ENCODE results near the gene MVK. TPM values are rescaled to one million over a fixed set of nuclear protein-coding genes. Genes with fewer than 3 reads are reported as not detected.

Gene MVK
- total RNA-seq, 2 donors from 2014 or later, result 8.6 to 12.2 TPM

DNA sequence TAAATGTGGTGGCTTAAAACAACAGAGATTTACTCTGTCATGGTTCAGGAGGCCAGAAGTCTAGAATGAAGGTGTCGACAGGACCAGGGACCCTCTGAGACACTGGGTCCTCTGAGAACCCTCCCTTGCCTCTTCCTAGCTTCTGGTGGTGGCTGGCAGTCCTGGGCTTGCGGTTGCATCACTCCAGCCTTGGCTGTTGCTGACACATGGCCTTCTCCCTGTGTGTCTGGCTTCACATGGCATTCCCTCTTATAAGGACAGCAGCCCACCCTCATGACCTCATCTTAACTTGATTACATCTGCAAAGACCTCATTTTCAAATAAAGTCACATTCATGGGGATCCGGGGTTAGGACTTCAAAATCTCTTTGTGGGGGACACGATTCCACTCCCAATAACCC, 36.9 kb downstream of the MVK start:
- H3K27me3 ChIP-seq, result peaks cover 0 to 4% of the 10 kb centered on the region in 2 donors
- no peaks in the 10 kb centered on the region for H3K36me3 ChIP-seq (replicated peaks in 1 of 2; ENCODE audit: insufficient read depth in 1 of 2, low read depth in 2 of 2)
- DNase-seq (no peak), ATAC-seq (no peak)
- peaks cover 11% of the 10 kb centered on the region for H3K4me1 ChIP-seq
- intact Hi-C loops (cut with DNase I), result no loop called here
- TF ChIP-seq POLR2A (IDR thresholded peaks at IDR 0.05), result no peak
- no peaks in the 10 kb centered on the region for H3K9me3 ChIP-seq
- H3K4me3 ChIP-seq, result no peak overlapping the region
- no peak overlapping the region for H3K27ac ChIP-seq
- 86 to 97% methylated on average over 4 of the region's 4 CpGs for WGBS, 2 donors

- H3K27me3 ChIP-seq, result peaks cover 0 to 4% of the 10 kb centered on the region in 2 donors
Observed at GRCh38 chr12:109611223-109611622, 37.6 kb downstream of the MVK start.

GRCh38 chr12:109612003-109612402, 38.4 kb downstream of the MVK start:
- intact Hi-C loops (cut with DNase I), result no loop called here
- Histone ChIP-seq H3K4me1 (peaks cover 14% of the 10 kb centered on the region), H3K4me3 (no peak overlapping the region), H3K9me3 (no peaks in the 10 kb centered on the region), H3K36me3 (replicated peaks in 1 of 2; ENCODE audit: insufficient read depth in 1 of 2, low read depth in 2 of 2) (no peaks in the 10 kb centered on the region), H3K27ac (no peak overlapping the region), H3K27me3 (peaks cover 0 to 4% of the 10 kb centered on the region in 2 donors)
- WGBS, 2 donors, result 73 to 74% methylated on average over 3 of the region's 3 CpGs
- ATAC-seq (no peak), DNase-seq (no peak)
- TF ChIP-seq POLR2A (IDR thresholded peaks at IDR 0.05), result no peak
- TF ChIP-seq CTCF (IDR thresholded peaks at IDR 0.05), result no peak

More at GRCh38 chr12:109611223-109611622, 37.6 kb downstream of the MVK start:
- Histone ChIP-seq H3K4me3 (no peak overlapping the region), H3K4me1 (peaks cover 18% of the 10 kb centered on the region), H3K9me3 (no peaks in the 10 kb centered on the region), H3K36me3 (replicated peaks in 1 of 2; ENCODE audit: insufficient read depth in 1 of 2, low read depth in 2 of 2) (no peaks in the 10 kb centered on the region), H3K27ac (no peak overlapping the region)
- ATAC-seq, result no peak
- intact Hi-C loops (cut with DNase I), result no loop called here
- no peak for DNase-seq
- 67 to 83% methylated on average over 8 to 10 of the region's 10 CpGs for WGBS, 2 donors
- TF ChIP-seq POLR2A (IDR thresholded peaks at IDR 0.05) (no peak), CTCF (IDR thresholded peaks at IDR 0.05) (no peak)

GRCh38 chr12:109612975-109613502, 39.4 kb downstream of the MVK start:
- Histone ChIP-seq H3K27ac (no peak overlapping the region), H3K9me3 (no peaks in the 10 kb centered on the region), H3K4me3 (no peak overlapping the region), H3K36me3 (replicated peaks in 1 of 2; ENCODE audit: insufficient read depth in 1 of 2, low read depth in 2 of 2) (no peaks in the 10 kb centered on the region), H3K4me1 (peaks cover 14% of the 10 kb centered on the region), H3K27me3 (peaks cover 0 to 4% of the 10 kb centered on the region in 2 donors)
- WGBS, 2 donors, result 33 to 44% methylated on average over 2 to 5 of the region's 5 CpGs
- TF ChIP-seq CTCF (IDR thresholded peaks at IDR 0.05) (no peak), POLR2A (IDR thresholded peaks at IDR 0.05) (no peak)
- DNase-seq, result no peak
- no peak for ATAC-seq
- intact Hi-C loops (cut with DNase I), result no loop called here

GRCh38 chr12:109613649-109614455, 40.3 kb downstream of the MVK start:
- TF ChIP-seq CTCF (IDR thresholded peaks at IDR 0.05) (no peak), POLR2A (IDR thresholded peaks at IDR 0.05) (no peak)
- no peaks in the 10 kb centered on the region for H3K9me3 ChIP-seq
- H3K4me3 ChIP-seq, result no peak overlapping the region
- ATAC-seq, result peak; percentile 25
- DNase-seq, result no peak
- H3K27ac ChIP-seq, result no peak overlapping the region
- H3K36me3 ChIP-seq (replicated peaks in 1 of 2; ENCODE audit: insufficient read depth in 1 of 2, low read depth in 2 of 2), result no peaks in the 10 kb centered on the region
- 38 to 40% methylated on average over 26 of the region's 26 CpGs for WGBS, 2 donors
- intact Hi-C loops (cut with DNase I), result no loop called here
- H3K27me3 ChIP-seq, result peaks cover 0 to 4% of the 10 kb centered on the region in 2 donors
- H3K4me1 ChIP-seq, result peaks cover 14% of the 10 kb centered on the region

Data from body of pancreas (tissue), 4 donors.